ENCODE measurements around the gene GRID2IP. TPM values are rescaled to one million over a fixed set of nuclear protein-coding genes. Genes with fewer than 3 reads are reported as not detected.

The GRID2IP gene
- total RNA-seq, 4 donors from 2014 or later = 0.21 to 0.49 TPM; not detected in 2

DNA sequence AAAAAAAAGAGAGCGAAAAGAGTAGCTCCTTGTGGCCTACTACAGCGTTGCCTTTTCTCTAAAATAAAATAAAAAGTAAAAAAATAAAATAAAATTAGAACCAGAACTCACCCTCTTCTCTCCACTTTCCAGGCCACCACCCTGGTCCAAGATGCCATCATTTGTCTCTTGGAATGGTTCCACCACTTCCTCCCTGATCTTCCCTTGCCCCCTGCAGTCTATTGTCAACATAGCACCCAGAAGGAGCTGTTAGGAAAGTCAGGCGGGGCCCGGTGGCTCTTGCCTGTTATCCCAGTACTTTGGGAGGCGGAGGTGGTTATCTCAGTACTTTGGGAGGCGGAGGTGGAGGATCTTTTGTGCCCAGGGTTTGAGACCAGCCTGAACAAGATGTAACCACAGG is 7.6 kb upstream of the GRID2IP start:
- no peaks in the 10 kb centered on the region for H3K4me1 ChIP-seq
- no peak overlapping the region for H3K4me3 ChIP-seq
- intact Hi-C loops (cut with DNase I; ENCODE audit: low total_unique reads) = no loop called here
- H3K9me3 ChIP-seq = no peaks in the 10 kb centered on the region
- TF ChIP-seq, protein P1, sequence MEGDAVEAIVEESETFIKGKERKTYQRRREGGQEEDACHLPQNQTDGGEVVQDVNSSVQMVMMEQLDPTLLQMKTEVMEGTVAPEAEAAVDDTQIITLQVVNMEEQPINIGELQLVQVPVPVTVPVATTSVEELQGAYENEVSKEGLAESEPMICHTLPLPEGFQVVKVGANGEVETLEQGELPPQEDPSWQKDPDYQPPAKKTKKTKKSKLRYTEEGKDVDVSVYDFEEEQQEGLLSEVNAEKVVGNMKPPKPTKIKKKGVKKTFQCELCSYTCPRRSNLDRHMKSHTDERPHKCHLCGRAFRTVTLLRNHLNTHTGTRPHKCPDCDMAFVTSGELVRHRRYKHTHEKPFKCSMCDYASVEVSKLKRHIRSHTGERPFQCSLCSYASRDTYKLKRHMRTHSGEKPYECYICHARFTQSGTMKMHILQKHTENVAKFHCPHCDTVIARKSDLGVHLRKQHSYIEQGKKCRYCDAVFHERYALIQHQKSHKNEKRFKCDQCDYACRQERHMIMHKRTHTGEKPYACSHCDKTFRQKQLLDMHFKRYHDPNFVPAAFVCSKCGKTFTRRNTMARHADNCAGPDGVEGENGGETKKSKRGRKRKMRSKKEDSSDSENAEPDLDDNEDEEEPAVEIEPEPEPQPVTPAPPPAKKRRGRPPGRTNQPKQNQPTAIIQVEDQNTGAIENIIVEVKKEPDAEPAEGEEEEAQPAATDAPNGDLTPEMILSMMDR (IDR thresholded peaks at IDR 0.05) = no peak
- TF ChIP-seq POLR2A (IDR thresholded peaks at IDR 0.05) = no peak
- no peaks in the 10 kb centered on the region for H3K27me3 ChIP-seq
- no peak overlapping the region for H3K27ac ChIP-seq
- DNase-seq = no peak
- no peaks in the 10 kb centered on the region for H3K36me3 ChIP-seq

DNA sequence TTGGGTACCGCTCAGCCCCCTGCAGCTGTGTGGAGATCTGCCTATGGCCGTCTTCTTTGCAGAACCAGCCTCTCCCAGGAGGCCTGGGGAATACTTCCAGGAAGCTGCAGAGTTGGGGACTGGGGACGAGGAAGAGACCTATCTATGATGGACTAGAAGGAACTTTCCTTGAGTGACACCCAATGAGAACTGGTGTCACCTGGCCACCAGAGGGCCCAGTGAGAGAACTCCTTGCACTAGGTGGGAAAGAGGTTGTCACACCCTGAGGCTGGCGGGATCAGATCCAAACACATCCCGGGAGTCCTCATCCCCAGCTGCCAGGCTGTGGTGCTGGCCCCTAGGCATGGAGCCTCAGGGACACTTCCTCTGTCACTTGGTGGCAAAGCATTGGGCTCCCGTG is 4.9 kb upstream of the GRID2IP start:
- Histone ChIP-seq H3K27ac (no peak overlapping the region), H3K4me3 (no peak overlapping the region), H3K27me3 (no peaks in the 10 kb centered on the region), H3K4me1 (no peaks in the 10 kb centered on the region), H3K36me3 (no peaks in the 10 kb centered on the region), H3K9me3 (no peaks in the 10 kb centered on the region)
- DNase-seq = no peak
- TF ChIP-seq, protein P1 (IDR thresholded peaks at IDR 0.05) = no peak
- TF ChIP-seq POLR2A (IDR thresholded peaks at IDR 0.05) = no peak
- intact Hi-C loops (cut with DNase I; ENCODE audit: low total_unique reads) = no loop called here

DNA sequence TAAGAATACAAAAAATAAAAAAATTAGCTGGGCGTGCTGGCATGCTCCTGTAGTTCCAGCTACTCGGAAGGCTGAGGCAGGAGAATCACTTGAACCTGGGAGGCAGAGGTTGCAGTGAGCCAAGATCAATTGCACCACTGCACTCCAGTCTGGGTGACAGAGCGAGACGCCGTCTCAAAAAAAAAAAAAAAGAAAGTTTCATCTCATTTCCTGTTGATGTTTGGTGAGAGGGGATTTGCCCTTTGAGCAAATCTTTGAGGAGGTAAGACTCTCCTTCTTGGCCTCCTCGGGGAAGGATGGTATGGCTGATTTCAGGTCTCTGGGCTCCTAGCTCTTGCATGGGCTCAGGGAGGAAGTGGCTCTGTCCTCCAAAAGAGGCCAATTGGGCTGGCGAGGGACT is 3.6 kb upstream of the GRID2IP start:
- Histone ChIP-seq H3K9me3 (no peaks in the 10 kb centered on the region), H3K4me3 (no peak overlapping the region), H3K27ac (no peak overlapping the region), H3K36me3 (no peaks in the 10 kb centered on the region), H3K27me3 (no peaks in the 10 kb centered on the region), H3K4me1 (no peaks in the 10 kb centered on the region)
- intact Hi-C loops (cut with DNase I; ENCODE audit: low total_unique reads) = no loop called here
- no peak for TF ChIP-seq POLR2A (IDR thresholded peaks at IDR 0.05)
- TF ChIP-seq, protein P1 (IDR thresholded peaks at IDR 0.05) = no peak
- no peak for DNase-seq

DNA sequence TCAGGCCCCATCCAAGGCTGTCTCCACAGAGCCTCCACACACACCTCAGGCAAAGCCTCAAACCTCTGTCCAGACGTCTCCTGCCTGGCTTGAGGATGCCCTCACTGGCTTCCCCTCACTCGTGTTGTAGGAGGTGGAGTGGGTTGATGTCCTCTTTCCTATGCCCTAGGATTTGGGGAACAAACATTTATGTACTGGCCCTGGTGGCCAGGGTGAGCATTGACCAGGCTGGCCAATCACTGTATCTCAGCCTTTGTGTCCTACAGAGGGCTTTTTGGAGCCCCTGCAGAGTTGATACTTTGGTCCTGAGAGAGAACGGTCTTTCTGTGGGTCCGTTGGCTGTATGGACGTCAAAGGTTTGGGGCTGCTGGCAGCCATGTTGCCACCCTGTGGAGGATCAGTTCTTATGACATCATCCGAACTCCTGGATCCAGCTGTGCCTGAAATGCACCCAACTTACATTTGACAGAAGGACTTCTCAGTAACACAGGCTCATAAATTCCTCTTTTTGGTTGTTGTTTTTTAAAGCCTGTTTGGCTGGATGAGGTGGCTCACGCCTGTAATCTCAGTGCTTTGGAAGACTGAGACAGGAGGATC is 2.3 kb upstream of the GRID2IP start:
- TF ChIP-seq POLR2A (IDR thresholded peaks at IDR 0.05) = no peak
- TF ChIP-seq, protein P1 (IDR thresholded peaks at IDR 0.05) = no peak
- DNase-seq = no peak

DNA sequence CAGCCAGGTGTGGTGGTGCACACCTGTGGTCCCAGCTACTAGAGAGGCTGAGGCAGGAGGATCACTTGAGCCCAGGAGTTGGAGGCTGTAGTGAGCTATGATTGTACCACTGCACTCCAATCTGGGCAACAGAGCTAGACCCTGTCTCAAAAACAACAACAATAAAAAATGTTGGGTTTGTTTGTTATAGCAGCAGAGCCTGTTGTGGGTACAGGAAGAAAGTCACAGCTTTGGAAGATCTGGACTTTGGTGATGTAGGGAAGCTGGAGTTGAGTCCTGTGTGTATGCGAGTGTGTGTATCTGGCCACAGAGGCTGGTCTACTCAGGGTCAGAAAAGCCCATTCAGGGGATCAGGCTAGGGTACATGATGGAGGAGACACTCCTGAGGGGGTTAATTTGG is 3.9 kb downstream of the GRID2IP start:
- Histone ChIP-seq H3K36me3 (no peaks in the 10 kb centered on the region), H3K9me3 (no peaks in the 10 kb centered on the region)
- no peak for DNase-seq

More for the DNA sequence above, 2.3 kb upstream of the GRID2IP start:
- no peaks in the 10 kb centered on the region for H3K4me1 ChIP-seq
- no peaks in the 10 kb centered on the region for H3K36me3 ChIP-seq
- no peaks in the 10 kb centered on the region for H3K9me3 ChIP-seq
- H3K4me3 ChIP-seq = no peak overlapping the region
- intact Hi-C loops (cut with DNase I; ENCODE audit: low total_unique reads) = no loop called here
- H3K27me3 ChIP-seq = no peaks in the 10 kb centered on the region
- H3K27ac ChIP-seq = no peak overlapping the region

More for the DNA sequence above, 3.9 kb downstream of the GRID2IP start:
- Histone ChIP-seq H3K27me3 (no peaks in the 10 kb centered on the region), H3K4me1 (no peaks in the 10 kb centered on the region), H3K27ac (no peak overlapping the region), H3K4me3 (no peak overlapping the region)
- intact Hi-C loops (cut with DNase I; ENCODE audit: low total_unique reads) = no loop called here
- TF ChIP-seq POLR2A (IDR thresholded peaks at IDR 0.05) = no peak
- TF ChIP-seq, protein P1 (IDR thresholded peaks at IDR 0.05) = no peak

All from uterus (tissue), 4 donors.